ENCODE results near the gene WWC2.

Gene WWC2

GRCh38 chr4:183342541-183343533 lies 243.8 kb downstream of the WWC2 start:
- H3K9me3 ChIP-seq (ENCODE audit: insufficient read depth, low read depth, low read length), result no peaks in the 10 kb centered on the region
- no peak overlapping the region for H3K9ac ChIP-seq (ENCODE audit: low read depth, low read length)
- no peak overlapping the region for H3K27ac ChIP-seq (ENCODE audit: low read length)
- no peaks in the 10 kb centered on the region for H3K36me3 ChIP-seq (ENCODE audit: insufficient read depth, low read depth, low read length)
- no peak overlapping the region for H3K4me3 ChIP-seq (ENCODE audit: low read length)
- no peaks in the 10 kb centered on the region for H3K27me3 ChIP-seq (ENCODE audit: insufficient read depth, low read length)
- H3K4me1 ChIP-seq (ENCODE audit: insufficient read depth, low read length), result no peaks in the 10 kb centered on the region

DNA sequence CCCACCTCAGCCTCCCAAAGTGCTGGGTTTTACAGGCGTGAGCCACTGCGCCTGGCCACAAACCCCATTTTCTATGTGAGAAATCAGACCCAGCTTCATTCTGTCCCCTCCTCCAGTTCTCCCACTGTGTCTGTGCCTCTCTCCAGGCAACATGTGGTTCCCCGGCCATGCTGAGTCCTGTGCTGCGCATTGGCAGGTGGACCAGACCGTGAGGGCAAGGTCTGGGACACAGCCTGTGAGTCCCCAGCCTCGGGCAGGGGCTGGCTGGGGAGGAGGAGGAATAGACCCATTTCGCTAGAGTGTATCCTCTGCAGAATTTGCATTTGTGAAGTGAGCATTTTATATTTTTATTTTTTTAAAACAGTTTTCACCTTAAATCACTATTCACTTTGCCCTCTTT lies 244.7 kb downstream of the WWC2 start:
- H3K4me3 ChIP-seq (ENCODE audit: low read length), result no peak overlapping the region
- H3K27me3 ChIP-seq (ENCODE audit: insufficient read depth, low read length), result no peaks in the 10 kb centered on the region
- H3K36me3 ChIP-seq (ENCODE audit: insufficient read depth, low read depth, low read length), result no peaks in the 10 kb centered on the region
- H3K4me1 ChIP-seq (ENCODE audit: insufficient read depth, low read length), result no peaks in the 10 kb centered on the region
- H3K9me3 ChIP-seq (ENCODE audit: insufficient read depth, low read depth, low read length), result no peaks in the 10 kb centered on the region
- H3K27ac ChIP-seq (ENCODE audit: low read length), result no peak overlapping the region
- no peak overlapping the region for H3K9ac ChIP-seq (ENCODE audit: low read depth, low read length)

DNA sequence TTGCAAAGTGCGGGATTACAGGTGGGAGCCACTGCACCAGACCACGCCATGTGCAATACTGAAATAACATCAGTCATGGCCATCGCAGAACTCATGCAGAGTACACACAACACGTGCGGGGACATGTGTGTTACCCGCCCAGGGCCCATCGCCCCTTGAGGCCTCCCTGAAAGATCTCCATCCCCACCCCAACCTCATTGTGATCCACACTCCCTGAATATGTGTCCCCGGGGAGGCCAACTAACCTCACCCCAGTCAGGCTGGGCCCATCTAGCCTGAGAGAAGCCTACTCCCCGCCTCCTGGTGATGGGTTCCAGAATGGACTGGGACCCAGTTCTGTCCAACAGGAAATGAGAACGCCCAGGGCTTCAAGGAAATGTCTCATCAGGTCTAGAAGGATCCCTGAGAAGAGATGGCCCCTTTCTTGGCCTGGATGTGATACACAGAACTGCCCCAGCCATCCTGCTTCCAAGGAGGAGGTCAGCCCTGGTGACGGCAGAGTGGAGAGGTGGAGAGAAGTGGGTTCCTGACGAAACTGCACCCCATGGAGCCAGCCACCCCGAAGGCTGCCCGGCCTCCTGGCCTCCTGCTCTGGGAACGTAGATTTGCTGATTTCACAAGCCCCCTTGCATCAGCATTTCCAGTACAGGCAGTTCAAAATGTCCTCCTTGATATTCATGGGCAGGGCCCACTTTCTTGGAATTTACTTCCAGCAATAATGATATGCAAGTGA lies 245.6 kb downstream of the WWC2 start:
- Histone ChIP-seq H3K4me3 (ENCODE audit: low read length) (no peak overlapping the region), H3K4me1 (ENCODE audit: insufficient read depth, low read length) (no peaks in the 10 kb centered on the region), H3K9ac (ENCODE audit: low read depth, low read length) (no peak overlapping the region), H3K27ac (ENCODE audit: low read length) (no peak overlapping the region), H3K27me3 (ENCODE audit: insufficient read depth, low read length) (no peaks in the 10 kb centered on the region), H3K9me3 (ENCODE audit: insufficient read depth, low read depth, low read length) (no peaks in the 10 kb centered on the region), H3K36me3 (ENCODE audit: insufficient read depth, low read depth, low read length) (no peaks in the 10 kb centered on the region)

- Histone ChIP-seq H3K36me3 (ENCODE audit: insufficient read depth, low read depth, low read length) (no peaks in the 10 kb centered on the region), H3K4me3 (ENCODE audit: low read length) (no peak overlapping the region), H3K9me3 (ENCODE audit: insufficient read depth, low read depth, low read length) (no peaks in the 10 kb centered on the region), H3K9ac (ENCODE audit: low read depth, low read length) (no peak overlapping the region), H3K27me3 (ENCODE audit: insufficient read depth, low read length) (no peaks in the 10 kb centered on the region), H3K4me1 (ENCODE audit: insufficient read depth, low read length) (no peaks in the 10 kb centered on the region), H3K27ac (ENCODE audit: low read length) (no peak overlapping the region)
Measured at GRCh38 chr4:183345261-183345660, 246.2 kb downstream of the WWC2 start.

DNA sequence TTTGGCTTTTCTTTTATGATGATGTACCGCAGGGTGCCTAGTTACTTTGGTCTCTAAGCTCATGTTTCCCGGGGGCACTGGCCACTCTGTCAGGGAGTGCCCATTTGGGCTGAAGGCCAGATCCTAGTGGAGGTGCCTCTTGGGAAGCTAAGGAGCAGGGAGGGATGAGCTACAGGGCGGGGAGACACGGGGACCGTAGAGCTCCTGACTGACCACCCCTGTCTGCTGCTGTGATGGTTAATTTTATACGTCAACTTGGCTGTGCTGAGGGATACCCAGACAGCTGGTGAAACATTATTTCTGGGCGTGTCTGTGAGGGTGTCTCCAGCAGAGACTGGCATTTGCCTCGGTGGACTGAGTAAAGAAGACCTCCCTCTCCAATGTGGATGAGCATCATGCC lies 248.1 kb downstream of the WWC2 start:
- Histone ChIP-seq H3K27me3 (ENCODE audit: insufficient read depth, low read length) (no peaks in the 10 kb centered on the region), H3K9me3 (ENCODE audit: insufficient read depth, low read depth, low read length) (no peaks in the 10 kb centered on the region)

GRCh38 chr4:183347566-183347965 lies 248.5 kb downstream of the WWC2 start:
- no peaks in the 10 kb centered on the region for H3K36me3 ChIP-seq (ENCODE audit: insufficient read depth, low read depth, low read length)
- no peak overlapping the region for H3K4me3 ChIP-seq (ENCODE audit: low read length)
- no peaks in the 10 kb centered on the region for H3K4me1 ChIP-seq (ENCODE audit: insufficient read depth, low read length)
- no peaks in the 10 kb centered on the region for H3K9me3 ChIP-seq (ENCODE audit: insufficient read depth, low read depth, low read length)
- no peaks in the 10 kb centered on the region for H3K27me3 ChIP-seq (ENCODE audit: insufficient read depth, low read length)
- no peak overlapping the region for H3K9ac ChIP-seq (ENCODE audit: low read depth, low read length)
- no peak overlapping the region for H3K27ac ChIP-seq (ENCODE audit: low read length)

More for the DNA sequence above, 248.1 kb downstream of the WWC2 start:
- Histone ChIP-seq H3K36me3 (ENCODE audit: insufficient read depth, low read depth, low read length) (no peaks in the 10 kb centered on the region), H3K9ac (ENCODE audit: low read depth, low read length) (no peak overlapping the region), H3K4me3 (ENCODE audit: low read length) (no peak overlapping the region), H3K27ac (ENCODE audit: low read length) (no peak overlapping the region), H3K4me1 (ENCODE audit: insufficient read depth, low read length) (no peaks in the 10 kb centered on the region)

DNA sequence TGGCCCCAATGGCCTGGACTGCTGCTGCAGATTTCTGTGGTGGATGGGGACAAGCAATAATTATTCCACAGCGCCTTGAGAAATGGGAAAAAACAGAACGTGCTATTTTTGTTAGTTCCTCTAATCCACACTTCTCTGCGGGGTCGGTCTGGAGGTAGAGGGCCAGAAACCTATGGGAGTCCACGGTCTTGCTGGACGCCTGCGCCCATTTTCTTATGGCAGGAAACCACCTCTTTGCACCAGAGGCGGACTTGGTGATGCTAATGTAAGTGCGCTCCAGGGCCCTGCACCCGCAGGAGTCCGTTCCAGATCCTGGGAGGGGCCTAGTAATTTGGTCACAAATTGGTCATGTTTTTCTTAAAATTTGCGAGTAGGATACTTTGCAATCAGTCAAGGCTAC lies 249.1 kb downstream of the WWC2 start:
- Histone ChIP-seq H3K9me3 (ENCODE audit: insufficient read depth, low read depth, low read length) (no peaks in the 10 kb centered on the region), H3K4me1 (ENCODE audit: insufficient read depth, low read length) (no peaks in the 10 kb centered on the region), H3K27ac (ENCODE audit: low read length) (no peak overlapping the region), H3K4me3 (ENCODE audit: low read length) (no peak overlapping the region), H3K9ac (ENCODE audit: low read depth, low read length) (no peak overlapping the region), H3K36me3 (ENCODE audit: insufficient read depth, low read depth, low read length) (no peaks in the 10 kb centered on the region), H3K27me3 (ENCODE audit: insufficient read depth, low read length) (no peaks in the 10 kb centered on the region)

GRCh38 chr4:183348706-183349659 lies 249.9 kb downstream of the WWC2 start:
- no peaks in the 10 kb centered on the region for H3K4me1 ChIP-seq (ENCODE audit: insufficient read depth, low read length)
- H3K27ac ChIP-seq (ENCODE audit: low read length), result no peak overlapping the region
- no peaks in the 10 kb centered on the region for H3K9me3 ChIP-seq (ENCODE audit: insufficient read depth, low read depth, low read length)
- H3K27me3 ChIP-seq (ENCODE audit: insufficient read depth, low read length), result no peaks in the 10 kb centered on the region
- no peaks in the 10 kb centered on the region for H3K36me3 ChIP-seq (ENCODE audit: insufficient read depth, low read depth, low read length)
- no peak overlapping the region for H3K4me3 ChIP-seq (ENCODE audit: low read length)
- H3K9ac ChIP-seq (ENCODE audit: low read depth, low read length), result no peak overlapping the region

DNA sequence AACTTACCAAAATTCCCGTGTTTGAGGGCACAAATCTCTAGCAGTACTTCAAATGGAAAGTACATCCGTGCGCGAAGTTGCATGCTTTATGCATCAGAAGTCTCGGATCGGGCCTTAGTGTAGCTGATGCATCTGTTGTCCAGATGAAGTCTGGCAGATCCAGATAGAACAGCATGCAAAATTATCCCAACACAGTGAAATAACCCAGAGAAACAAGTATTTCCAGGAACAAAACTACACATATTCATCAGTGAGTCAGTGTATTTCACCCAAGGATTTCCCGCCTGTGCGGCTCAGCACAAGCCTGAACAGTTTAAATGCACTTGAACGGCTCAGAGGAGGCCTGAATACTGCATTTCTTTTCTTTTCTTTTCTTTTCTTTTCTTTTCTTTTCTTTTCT lies 250.6 kb downstream of the WWC2 start:
- no peak overlapping the region for H3K27ac ChIP-seq (ENCODE audit: low read length)
- H3K9me3 ChIP-seq (ENCODE audit: insufficient read depth, low read depth, low read length), result no peaks in the 10 kb centered on the region
- no peaks in the 10 kb centered on the region for H3K27me3 ChIP-seq (ENCODE audit: insufficient read depth, low read length)
- H3K9ac ChIP-seq (ENCODE audit: low read depth, low read length), result no peak overlapping the region
- no peaks in the 10 kb centered on the region for H3K4me1 ChIP-seq (ENCODE audit: insufficient read depth, low read length)
- H3K4me3 ChIP-seq (ENCODE audit: low read length), result no peak overlapping the region
- H3K36me3 ChIP-seq (ENCODE audit: insufficient read depth, low read depth, low read length), result no peaks in the 10 kb centered on the region

- Histone ChIP-seq H3K9ac (ENCODE audit: low read depth, low read length) (no peak overlapping the region), H3K9me3 (ENCODE audit: insufficient read depth, low read depth, low read length) (no peaks in the 10 kb centered on the region), H3K27me3 (ENCODE audit: insufficient read depth, low read length) (no peaks in the 10 kb centered on the region), H3K27ac (ENCODE audit: low read length) (no peak overlapping the region), H3K4me1 (ENCODE audit: insufficient read depth, low read length) (no peaks in the 10 kb centered on the region), H3K4me3 (ENCODE audit: low read length) (no peak overlapping the region), H3K36me3 (ENCODE audit: insufficient read depth, low read depth, low read length) (no peaks in the 10 kb centered on the region)
Measured at GRCh38 chr4:183350317-183351071, 251.4 kb downstream of the WWC2 start.

- Histone ChIP-seq H3K9ac (ENCODE audit: low read depth, low read length) (no peak overlapping the region), H3K4me3 (ENCODE audit: low read length) (no peak overlapping the region), H3K36me3 (ENCODE audit: insufficient read depth, low read depth, low read length) (no peaks in the 10 kb centered on the region), H3K9me3 (ENCODE audit: insufficient read depth, low read depth, low read length) (no peaks in the 10 kb centered on the region), H3K4me1 (ENCODE audit: insufficient read depth, low read length) (no peaks in the 10 kb centered on the region), H3K27ac (ENCODE audit: low read length) (no peak overlapping the region), H3K27me3 (ENCODE audit: insufficient read depth, low read length) (no peaks in the 10 kb centered on the region)
Measured at GRCh38 chr4:183352546-183352945, 253.5 kb downstream of the WWC2 start.
